ENCODE data around the gene CASP2.

- TF ChIP-seq YY1 (IDR thresholded peaks at IDR 0.05; ENCODE audit: extremely low read depth, insufficient replicate concordance, low read depth, low read length) (no peak), EZH2phosphoT487 (IDR thresholded peaks at IDR 0.05; ENCODE audit: borderline replicate concordance) (no peak)
Measured at GRCh38 chr7:143269251-143269650, 18.9 kb upstream of the CASP2 start.

Data from HCT116 (cell line).